ENCODE data around the gene DOCK2.
"Not testable (repeated sequence)": the region's sequence is repeated elsewhere in the genome, so short reads cannot be mapped to it uniquely, and the experiment has no call there.

The DOCK2 gene

GRCh38 chr5:170071748-170072147 lies 434.7 kb downstream of the DOCK2 start:
- no peak for DNase-seq

DNA sequence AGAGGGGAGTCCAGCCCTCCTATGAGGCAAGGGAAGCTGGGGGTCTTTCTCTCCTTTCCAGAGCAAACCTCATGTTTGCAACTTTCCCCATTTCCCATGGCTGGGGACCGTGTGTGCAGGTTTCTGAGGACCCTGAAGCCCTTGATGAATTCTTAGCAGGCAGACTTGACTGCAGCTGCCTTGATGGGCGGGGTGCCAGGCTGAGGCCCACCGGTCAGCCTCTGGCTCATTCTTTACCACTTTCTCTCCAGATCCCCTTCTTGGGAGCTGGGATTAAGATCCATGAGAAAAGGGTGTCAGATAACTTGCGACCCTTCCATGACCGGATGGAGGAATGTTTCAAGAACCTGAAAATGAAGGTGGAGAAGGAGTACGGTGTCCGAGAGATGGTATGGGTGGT lies 438.6 kb downstream of the DOCK2 start:
- DNase-seq: no peak

DNA sequence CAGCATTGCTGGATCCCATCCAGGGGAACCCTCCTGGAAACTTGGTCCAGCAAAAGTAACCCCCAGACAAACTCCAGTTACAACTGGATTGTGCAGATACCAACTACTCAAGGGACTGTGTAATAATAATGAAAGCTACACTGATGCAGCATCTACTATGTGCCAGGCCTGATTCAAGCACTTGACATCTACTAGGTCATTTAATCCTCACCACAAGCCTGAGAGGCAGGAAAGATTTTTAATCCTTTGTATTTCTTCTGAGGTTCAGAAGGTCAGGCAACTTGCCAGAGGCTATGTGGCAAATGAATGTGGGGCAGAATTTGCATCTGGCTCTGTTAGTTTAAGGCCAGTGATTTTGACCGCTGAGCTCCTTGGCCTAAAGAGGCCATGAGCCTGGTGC lies 439.1 kb downstream of the DOCK2 start:
- peak; percentile 4 for DNase-seq

DNA sequence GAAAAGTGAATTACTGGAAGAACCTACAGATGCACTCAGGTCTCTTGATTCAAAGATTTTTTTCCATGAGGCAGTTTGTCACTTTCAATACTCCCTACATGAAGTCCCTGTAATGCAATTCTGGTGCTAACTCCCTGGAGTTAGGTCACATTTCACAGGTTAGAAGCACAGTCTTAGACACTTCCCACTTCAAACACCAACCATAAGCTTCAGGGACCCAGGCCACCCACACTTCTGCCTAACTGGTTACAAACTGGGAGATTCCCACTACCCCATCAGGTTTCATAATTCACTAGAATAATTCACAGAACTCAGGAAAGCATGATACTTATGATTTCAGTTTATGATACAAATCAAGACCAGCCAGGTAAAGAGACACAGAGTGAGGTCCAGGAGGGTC lies 439.7 kb downstream of the DOCK2 start:
- DNase-seq: no peak

GRCh38 chr5:170077526-170077925 lies 440.5 kb downstream of the DOCK2 start:
- DNase-seq: no peak

DNA sequence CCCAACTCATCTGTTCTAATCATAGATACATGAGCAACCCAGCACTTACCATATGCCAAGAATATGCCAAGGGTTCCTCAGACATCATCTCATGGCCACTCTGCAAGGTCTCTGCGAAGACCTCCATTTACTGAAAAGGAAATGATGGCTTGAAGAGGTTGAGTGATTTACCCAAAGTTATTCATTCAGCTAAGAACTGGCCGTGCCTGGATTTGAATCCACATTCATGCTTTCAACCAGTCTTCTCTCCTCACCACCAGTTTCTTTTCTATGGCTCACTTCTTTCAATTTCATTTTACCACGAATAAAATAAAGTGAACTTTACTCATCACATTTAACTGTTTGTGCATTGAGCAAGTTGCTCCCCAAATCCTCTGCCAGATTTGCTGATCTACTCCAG lies 441.4 kb downstream of the DOCK2 start:
- no peak for DNase-seq

DNA sequence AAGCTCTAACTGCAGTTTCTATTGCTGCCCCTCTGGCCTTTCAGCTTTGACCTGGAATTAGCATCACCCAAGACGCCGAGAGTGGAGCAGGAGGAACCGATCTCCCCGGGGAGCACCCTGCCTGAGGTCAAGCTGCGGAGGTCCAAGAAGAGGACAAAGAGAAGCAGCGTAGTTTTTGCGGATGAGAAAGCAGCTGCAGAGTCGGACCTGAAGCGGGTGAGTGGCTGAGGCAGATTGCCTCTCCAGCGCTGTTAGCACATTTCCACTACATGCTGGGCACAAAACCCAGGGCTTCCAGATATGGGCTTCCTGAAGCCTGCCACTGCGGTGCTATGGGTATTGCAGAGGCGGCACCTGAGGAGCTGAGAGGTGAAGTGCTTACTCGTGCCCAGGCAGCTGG lies 441.9 kb downstream of the DOCK2 start:
- no peak for DNase-seq

GRCh38 chr5:170080217-170080616 lies 443.1 kb downstream of the DOCK2 start:
- no peak for DNase-seq

DNA sequence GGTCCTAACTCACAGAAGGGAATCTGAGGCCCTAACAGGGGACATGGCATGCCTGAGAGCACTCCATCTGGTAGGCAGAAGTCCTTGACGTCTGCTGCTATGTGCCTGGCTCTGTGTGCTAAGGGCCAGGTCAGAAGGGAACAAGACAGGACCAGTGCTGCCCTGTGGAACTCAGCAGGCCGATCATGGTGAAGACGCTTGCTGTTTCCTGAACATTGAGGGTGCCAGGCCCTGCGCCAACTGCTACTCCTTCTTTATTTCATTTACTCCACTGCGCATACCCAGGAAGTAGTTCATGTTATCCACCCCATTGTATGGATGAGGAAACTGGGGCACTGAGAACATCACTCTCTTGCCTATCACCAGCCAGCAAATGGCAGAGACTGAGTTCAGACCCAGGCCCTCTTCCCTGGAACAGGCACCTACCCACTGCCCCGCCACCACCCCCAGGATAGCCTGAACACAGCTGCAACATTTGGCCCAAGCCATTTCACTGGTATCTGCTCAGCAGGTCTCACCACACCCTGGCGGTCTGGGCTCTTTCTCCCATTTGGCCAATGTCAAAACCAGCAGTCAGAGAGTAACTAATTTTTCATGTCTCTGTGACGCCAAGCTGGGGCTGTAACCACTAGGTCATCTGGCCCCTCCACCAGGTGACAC lies 443.8 kb downstream of the DOCK2 start:
- no peak for DNase-seq

- DNase-seq: no peak
Measured at GRCh38 chr5:170081616-170082015, 444.5 kb downstream of the DOCK2 start.

DNA sequence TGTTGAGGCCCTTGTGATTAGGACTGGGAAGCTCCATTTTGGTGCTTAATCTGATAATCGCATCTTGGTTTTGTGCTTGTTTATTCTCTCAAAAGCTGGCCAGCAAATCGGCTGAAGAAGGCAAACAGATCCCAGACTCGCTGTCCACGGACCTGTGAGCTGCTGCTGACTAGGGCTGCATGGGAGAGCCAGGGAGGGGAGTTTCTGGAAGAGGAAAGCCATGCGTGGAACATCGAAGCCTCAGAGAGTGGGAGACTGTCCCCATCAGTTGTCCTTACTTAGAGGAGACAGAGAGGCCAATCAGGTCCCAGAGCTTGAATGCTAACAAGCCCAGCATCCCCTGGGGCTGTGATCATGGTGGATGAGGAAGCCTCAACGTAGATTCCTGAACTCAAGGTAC lies 445.6 kb downstream of the DOCK2 start:
- no peak for DNase-seq

- DNase-seq: no peak
Measured at GRCh38 chr5:170087168-170087817, 450.2 kb downstream of the DOCK2 start.

GRCh38 chr5:170092455-170093101 lies 455.5 kb downstream of the DOCK2 start:
- DNase-seq: no peak

GRCh38 chr5:170094329-170094728 lies 457.3 kb downstream of the DOCK2 start:
- DNase-seq: not testable (repeated sequence)

GRCh38 chr5:170095646-170096045 lies 458.6 kb downstream of the DOCK2 start:
- DNase-seq: peak; percentile 58

DNA sequence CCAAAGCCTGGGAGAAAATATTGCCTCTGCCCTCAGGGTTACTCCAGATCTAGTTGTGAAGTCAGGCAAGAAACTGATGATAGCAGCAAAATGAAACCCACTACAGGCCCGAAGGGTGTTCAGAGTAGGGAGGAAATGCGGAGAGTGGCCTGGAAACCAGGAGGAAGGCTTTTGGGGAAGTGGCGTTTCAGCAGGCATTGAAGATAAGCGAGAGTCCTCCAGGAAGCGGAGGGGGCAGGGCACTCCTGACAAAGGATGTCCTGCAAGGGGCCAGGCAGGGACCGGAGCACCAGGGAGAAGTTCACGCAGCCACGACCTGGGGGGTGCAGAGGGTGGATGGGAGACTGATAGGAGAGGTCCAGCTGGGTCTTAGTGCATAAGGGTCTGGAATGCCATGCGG lies 460.9 kb downstream of the DOCK2 start:
- DNase-seq: no peak

GRCh38 chr5:170100066-170100943 lies 463.2 kb downstream of the DOCK2 start:
- peak; percentile 81 for DNase-seq

- no peak for DNase-seq
Measured at GRCh38 chr5:170103447-170103846, 466.4 kb downstream of the DOCK2 start.

- no peak for DNase-seq
Measured at GRCh38 chr5:170104299-170104698, 467.2 kb downstream of the DOCK2 start.

DNA sequence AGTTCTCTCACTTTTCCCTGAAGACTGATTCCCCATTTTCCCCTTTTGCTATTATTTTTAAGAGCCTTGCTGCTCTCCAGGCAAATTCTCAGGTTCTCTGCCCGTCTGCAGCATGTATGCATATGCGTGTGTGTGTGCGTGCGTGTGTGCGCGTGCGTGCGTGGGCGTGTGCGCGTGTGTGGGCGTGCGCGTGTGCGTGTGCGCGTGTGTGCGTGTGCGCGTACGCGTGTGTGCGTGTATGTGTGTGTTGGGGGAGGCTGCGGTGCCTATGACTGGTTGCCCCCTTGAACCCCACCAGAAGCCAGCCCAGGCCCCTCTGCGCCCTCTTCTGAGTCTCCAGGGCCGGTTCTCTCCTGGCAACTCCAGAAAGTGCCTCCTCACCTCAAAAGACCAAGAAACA lies 467.6 kb downstream of the DOCK2 start:
- DNase-seq: no peak

DNA sequence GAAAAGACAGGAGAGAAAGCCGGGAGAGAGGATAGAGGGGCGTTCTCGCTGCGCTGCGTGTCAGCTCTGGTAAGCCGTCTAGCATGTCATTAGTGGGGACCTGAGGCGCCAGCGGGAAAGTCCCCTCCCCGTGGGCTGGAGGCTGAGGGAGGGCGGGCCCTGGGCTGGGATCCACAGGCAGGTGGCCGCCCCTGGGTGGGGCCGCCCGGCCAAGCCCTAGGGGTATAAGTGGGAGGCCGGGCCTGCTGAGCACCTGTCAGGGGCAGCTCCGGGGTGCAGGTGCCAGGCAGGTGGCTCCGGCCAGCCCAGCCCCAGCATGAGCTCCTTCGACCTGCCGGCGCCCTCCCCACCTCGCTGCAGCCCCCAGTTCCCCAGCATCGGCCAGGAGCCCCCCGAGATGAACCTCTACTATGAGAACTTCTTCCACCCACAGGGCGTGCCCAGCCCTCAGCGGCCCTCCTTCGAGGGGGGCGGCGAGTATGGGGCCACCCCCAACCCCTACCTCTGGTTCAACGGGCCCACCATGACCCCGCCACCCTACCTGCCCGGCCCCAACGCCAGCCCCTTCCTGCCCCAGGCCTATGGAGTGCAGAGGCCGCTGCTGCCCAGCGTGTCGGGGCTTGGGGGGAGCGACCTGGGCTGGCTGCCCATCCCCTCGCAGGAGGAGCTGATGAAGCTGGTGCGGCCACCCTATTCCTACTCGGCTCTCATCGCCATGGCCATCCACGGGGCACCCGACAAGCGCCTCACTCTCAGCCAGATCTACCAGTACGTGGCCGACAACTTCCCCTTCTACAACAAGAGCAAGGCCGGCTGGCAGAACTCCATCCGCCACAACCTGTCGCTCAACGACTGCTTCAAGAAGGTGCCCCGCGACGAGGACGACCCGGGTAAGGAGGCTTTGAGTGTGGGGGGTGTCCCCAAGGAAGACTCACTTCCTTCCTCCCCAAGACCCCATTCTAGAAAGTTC lies 468.9 kb downstream of the DOCK2 start, which contains the start of gene FOXI1:
FOXI1 (plus strand) TSS at position 256 of the 970 bp plus-strand sequence; CDS start at position 317, 61 bp downstream.
- no peak for DNase-seq

DNA sequence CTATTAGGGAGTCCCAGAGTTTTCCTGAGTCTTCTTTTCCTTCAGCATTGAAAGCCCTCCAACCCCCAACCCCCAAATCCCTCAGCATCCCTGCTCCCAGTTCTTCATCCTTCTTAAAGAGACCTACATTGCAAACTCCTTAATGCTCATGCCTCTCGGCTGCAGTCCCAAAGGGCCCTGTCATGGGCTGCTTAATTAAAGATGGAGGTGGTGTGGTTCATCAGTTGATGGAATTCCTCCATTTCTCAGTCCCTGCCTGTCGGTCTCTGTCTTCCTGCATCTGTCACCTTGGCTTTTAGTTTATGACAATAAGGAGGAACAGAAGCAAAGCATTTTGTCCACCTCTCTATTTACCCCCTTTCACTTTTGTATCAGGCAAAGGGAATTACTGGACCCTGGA lies 470.6 kb downstream of the DOCK2 start:
- DNase-seq: no peak

Measured in EL (cell line).